ENCODE results near the gene VPS35L. TPM values are rescaled to one million over a fixed set of nuclear protein-coding genes. Genes with fewer than 3 reads are reported as not detected.
"Not testable (repeated sequence)": the region's sequence is repeated elsewhere in the genome, so short reads cannot be mapped to it uniquely, and the experiment has no call there.

The VPS35L gene
- total RNA-seq, 6 experiments from 2014 or later, result 65.6 to 81.9 (median 76.8) TPM

DNA sequence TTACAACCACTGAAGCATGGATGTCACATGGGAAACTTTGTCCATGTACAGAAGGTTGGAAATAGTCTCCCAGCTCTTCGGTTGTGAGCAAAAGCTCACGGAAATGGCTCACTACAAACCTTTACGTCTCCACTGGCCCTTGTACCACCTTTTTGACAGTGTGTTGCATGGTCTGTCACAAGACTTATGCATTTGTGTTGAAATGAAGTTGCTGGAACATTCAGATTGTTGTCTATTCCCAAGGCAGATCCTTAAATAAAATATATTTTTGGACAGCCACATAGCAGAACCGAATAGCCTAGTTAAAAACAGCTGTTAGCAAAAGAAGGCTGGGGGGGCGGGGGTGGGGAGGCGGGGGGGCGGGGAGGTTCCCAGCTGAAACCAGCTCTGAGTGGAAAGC lies 123.3 kb downstream of the VPS35L start:
- Mint-ChIP-seq H3K27ac (no peak overlapping the region), H3K27me3 (ENCODE audit: insufficient read depth) (no peaks in the 10 kb centered on the region; the same call in 1 of the 2 replicates), H3K36me3 (ENCODE audit: low read depth) (peaks cover 31% of the 10 kb centered on the region), H3K4me1 (ENCODE audit: low read depth) (no peaks in the 10 kb centered on the region), H3K4me3 (no peak overlapping the region), H3K9me3 (no peaks in the 10 kb centered on the region)
- no peak for DNase-seq
- TF ChIP-seq, protein P1, sequence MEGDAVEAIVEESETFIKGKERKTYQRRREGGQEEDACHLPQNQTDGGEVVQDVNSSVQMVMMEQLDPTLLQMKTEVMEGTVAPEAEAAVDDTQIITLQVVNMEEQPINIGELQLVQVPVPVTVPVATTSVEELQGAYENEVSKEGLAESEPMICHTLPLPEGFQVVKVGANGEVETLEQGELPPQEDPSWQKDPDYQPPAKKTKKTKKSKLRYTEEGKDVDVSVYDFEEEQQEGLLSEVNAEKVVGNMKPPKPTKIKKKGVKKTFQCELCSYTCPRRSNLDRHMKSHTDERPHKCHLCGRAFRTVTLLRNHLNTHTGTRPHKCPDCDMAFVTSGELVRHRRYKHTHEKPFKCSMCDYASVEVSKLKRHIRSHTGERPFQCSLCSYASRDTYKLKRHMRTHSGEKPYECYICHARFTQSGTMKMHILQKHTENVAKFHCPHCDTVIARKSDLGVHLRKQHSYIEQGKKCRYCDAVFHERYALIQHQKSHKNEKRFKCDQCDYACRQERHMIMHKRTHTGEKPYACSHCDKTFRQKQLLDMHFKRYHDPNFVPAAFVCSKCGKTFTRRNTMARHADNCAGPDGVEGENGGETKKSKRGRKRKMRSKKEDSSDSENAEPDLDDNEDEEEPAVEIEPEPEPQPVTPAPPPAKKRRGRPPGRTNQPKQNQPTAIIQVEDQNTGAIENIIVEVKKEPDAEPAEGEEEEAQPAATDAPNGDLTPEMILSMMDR (IDR thresholded peaks at IDR 0.05), result no peak

DNA sequence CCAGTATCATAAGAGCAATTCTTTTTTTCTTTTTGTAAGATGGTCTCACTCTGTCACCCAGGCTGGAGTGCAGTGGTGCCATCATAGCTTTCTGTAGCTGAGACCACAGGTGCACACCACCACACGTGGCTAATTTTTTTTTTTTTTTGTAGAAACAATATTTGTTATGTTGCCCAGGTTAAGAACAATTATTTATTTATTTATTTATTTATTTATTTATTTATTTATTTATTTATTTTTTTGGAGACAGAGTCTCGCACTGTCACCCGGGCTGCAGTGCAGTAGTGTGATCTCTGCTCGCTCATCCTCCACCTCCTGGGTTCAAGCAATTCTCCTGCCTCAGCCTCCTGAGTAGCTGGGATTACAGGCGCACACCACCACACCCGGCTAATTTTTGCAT lies 123.8 kb downstream of the VPS35L start:
- not testable (repeated sequence) for DNase-seq; H3K27ac Mint-ChIP-seq; H3K4me3 Mint-ChIP-seq; H3K27me3 Mint-ChIP-seq (ENCODE audit: insufficient read depth); H3K9me3 Mint-ChIP-seq; H3K4me1 Mint-ChIP-seq (ENCODE audit: low read depth)
- H3K36me3 Mint-ChIP-seq (ENCODE audit: low read depth), result peaks cover 34% of the 10 kb centered on the region

GRCh38 chr16:19680881-19681340 lies 125.4 kb downstream of the VPS35L start:
- DNase-seq, result no peak
- no peak overlapping the region for H3K4me3 Mint-ChIP-seq
- H3K36me3 Mint-ChIP-seq (ENCODE audit: low read depth), result peaks cover 40% of the 10 kb centered on the region
- H3K9me3 Mint-ChIP-seq, result peaks cover 6% of the 10 kb centered on the region; the same call in 1 of the 2 replicates
- no peak overlapping the region for H3K27ac Mint-ChIP-seq
- no peaks in the 10 kb centered on the region; the same call in 1 of the 2 replicates for H3K27me3 Mint-ChIP-seq (ENCODE audit: insufficient read depth)
- H3K4me1 Mint-ChIP-seq (ENCODE audit: low read depth), result no peaks in the 10 kb centered on the region
- TF ChIP-seq, protein P1 (IDR thresholded peaks at IDR 0.05), result peak; percentile 50; the same call in 1 of the 2 replicates

DNA sequence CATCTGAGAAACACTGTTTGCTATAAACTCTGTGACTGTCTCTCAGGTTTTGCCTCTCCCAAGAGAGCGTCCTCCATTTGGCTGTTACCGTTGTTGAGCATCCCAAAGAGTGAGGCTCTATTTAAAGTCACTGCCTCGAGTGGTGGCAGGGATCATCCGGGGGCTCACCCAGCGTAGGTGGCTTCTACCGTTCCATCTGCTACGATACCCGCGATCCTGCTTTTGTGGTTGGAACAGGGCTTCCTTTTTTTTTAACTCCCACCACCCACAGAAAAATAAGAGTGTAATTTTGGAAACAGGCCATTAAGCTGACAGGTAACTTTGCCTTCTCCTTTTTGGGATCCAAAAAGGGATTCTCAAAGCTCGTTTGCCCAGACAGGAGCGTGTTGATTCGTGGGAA lies 126.1 kb downstream of the VPS35L start:
- Mint-ChIP-seq H3K27ac (no peak overlapping the region), H3K4me1 (ENCODE audit: low read depth) (no peaks in the 10 kb centered on the region), H3K36me3 (ENCODE audit: low read depth) (peaks cover 39% of the 10 kb centered on the region), H3K27me3 (ENCODE audit: insufficient read depth) (no peaks in the 10 kb centered on the region; the same call in 1 of the 2 replicates), H3K4me3 (no peak overlapping the region), H3K9me3 (peaks cover 6% of the 10 kb centered on the region; the same call in 1 of the 2 replicates)
- no peak for DNase-seq
- TF ChIP-seq, protein P1 (IDR thresholded peaks at IDR 0.05), result no peak

DNA sequence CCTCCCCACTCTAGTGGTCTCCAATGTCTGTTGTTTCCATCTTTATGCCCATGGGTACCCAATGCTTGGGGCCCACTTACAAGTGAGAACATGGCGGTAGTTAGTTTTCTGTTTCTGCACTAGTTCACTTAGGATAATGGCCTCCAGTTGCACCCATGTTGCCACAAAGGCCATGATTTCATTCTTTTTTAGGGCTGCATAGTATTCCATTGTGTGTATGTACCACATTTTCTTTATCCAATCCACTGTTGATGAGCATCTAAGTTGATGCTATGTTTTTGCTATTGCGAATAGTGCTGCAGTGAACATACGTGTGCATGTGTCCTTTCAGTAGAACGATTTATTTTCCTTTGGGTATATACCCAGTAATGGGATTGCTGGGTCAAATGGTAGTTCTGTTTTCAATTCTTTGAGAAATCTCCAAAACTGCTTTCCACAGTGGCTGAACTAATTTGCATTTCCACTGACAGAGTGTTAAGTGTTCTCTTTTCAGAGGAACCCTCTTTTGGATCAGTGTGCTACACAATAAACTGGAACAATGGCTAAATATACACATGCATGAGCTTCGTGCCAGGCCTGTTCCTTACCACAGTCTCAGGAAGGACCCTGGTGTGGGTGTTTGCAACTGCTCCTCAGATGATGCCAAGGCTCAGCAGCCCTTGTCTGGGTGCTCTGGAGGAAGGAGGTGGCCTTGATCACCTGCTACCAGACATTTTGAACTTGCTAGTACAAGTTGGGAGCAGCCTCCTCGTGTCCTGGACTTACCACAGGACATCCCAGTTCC lies 128.1 kb downstream of the VPS35L start:
- Mint-ChIP-seq H3K4me3 (no peak overlapping the region), H3K9me3 (peaks cover 6% of the 10 kb centered on the region; the same call in 1 of the 2 replicates), H3K27ac (no peak overlapping the region), H3K4me1 (ENCODE audit: low read depth) (no peaks in the 10 kb centered on the region), H3K27me3 (ENCODE audit: insufficient read depth) (no peaks in the 10 kb centered on the region; the same call in 1 of the 2 replicates), H3K36me3 (ENCODE audit: low read depth) (peaks cover 42% of the 10 kb centered on the region)
- TF ChIP-seq, protein P1 (IDR thresholded peaks at IDR 0.05), result no peak
- no peak for DNase-seq

GRCh38 chr16:19685176-19685575 lies 129.7 kb downstream of the VPS35L start:
- Mint-ChIP-seq H3K27ac (no peak overlapping the region), H3K4me3 (no peak overlapping the region), H3K27me3 (ENCODE audit: insufficient read depth) (no peaks in the 10 kb centered on the region; the same call in none of the 2 replicates), H3K4me1 (ENCODE audit: low read depth) (no peaks in the 10 kb centered on the region), H3K36me3 (ENCODE audit: low read depth) (peaks cover 42% of the 10 kb centered on the region), H3K9me3 (peaks cover 6% of the 10 kb centered on the region; the same call in 1 of the 2 replicates)
- TF ChIP-seq, protein P1 (IDR thresholded peaks at IDR 0.05), result no peak
- DNase-seq, result no peak

Measured in HFFc6 (cell line).